Omental fat pad (tissue), 4 donors: ENCODE measurements around the gene TLX2. TPM values are rescaled to one million over a fixed set of nuclear protein-coding genes. Genes with fewer than 3 reads are reported as not detected.

ENCODE experiments used
- ATAC-seq: fragments of 150-250 bp; one replicate; pipeline ENCODE4 v1.9.1; 2016; ENCODE audit warnings: mild to moderate bottlenecking, moderate library complexity; ENCODE audit not compliant: low FRiP score
- DNase-seq: peaks from one replicate; pipeline ENCODE4 v3.0.0-alpha.2; 2019; ENCODE audit warnings: low spot score
- CTCF ChIP-seq, 3 donors: fragments of 450-650 bp; IDR thresholded peaks; one replicate each; pipeline ENCODE4 v1.5.1; 2016 to 2017; ENCODE audit warnings: antibody characterized with exemption in 3 of 3, mild to moderate bottlenecking in 3 of 3, moderate library complexity in 2 of 3
- total RNA-seq, 4 donors: library from RNA; depleted of rRNA; stranded (reverse); fragments of >200 nt; gene quantifications; one replicate each; pipeline ENCODE4 v1.1.0, GENCODE V29; 2016

Gene TLX2
- total RNA-seq, 4 donors from 2014 or later: not detected

GRCh38 chr2:74498500-74499266, 15.6 kb upstream of the TLX2 start:
- no peak for TF ChIP-seq CTCF (IDR thresholded peaks at IDR 0.05)
- DNase-seq: no peak
- no peak for ATAC-seq

- ATAC-seq (no peak), DNase-seq (no peak)
- TF ChIP-seq CTCF (IDR thresholded peaks at IDR 0.05): no peak
These were observed 14.8 kb upstream of the TLX2 start, which contains the start of gene LBX2 for GRCh38 chr2:74499267-74499939. Gene LBX2 (minus strand): TSS chr2:74499603. CDS start chr2:74499537, 66 bp downstream.

- TF ChIP-seq CTCF (IDR thresholded peaks at IDR 0.05): no peak
- DNase-seq: no peak
- no peak for ATAC-seq
These were observed 14.2 kb upstream of the TLX2 start for GRCh38 chr2:74499940-74500577.

GRCh38 chr2:74500578-74500946, 13.7 kb upstream of the TLX2 start:
- no peak for TF ChIP-seq CTCF (IDR thresholded peaks at IDR 0.05)
- ATAC-seq (no peak), DNase-seq (no peak)

GRCh38 chr2:74501335-74502071, 12.7 kb upstream of the TLX2 start:
- ATAC-seq (no peak), DNase-seq (no peak)
- TF ChIP-seq CTCF (IDR thresholded peaks at IDR 0.05): no peak

- TF ChIP-seq CTCF (IDR thresholded peaks at IDR 0.05): no peak
- ATAC-seq (no peak), DNase-seq (no peak)
These were observed 12.0 kb upstream of the TLX2 start for GRCh38 chr2:74502147-74502719.
